ENCODE results near the gene BCR. TPM values are rescaled to one million over a fixed set of nuclear protein-coding genes. Genes with fewer than 3 reads are reported as not detected.

Gene BCR
- total and polyA plus RNA-seq, 2 of the 8 experiments (the other 6 are each of a cell fraction or from before 2014, with no cell fraction given), result 66.7 to 130 TPM

- no peak overlapping the region for H3K4me3 ChIP-seq (ENCODE audit: extremely low read depth in 1 of 4, insufficient read depth in 2 of 4, low read depth in 3 of 4, low read length in 4 of 4)
- H2BK20ac ChIP-seq (ENCODE audit: low read length), result no peak overlapping the region
- DNase-seq (ENCODE audit: low read depth in 1 of 2, low spot score in 2 of 2), result no peak
- H3K56ac ChIP-seq (replicated peaks; ENCODE audit: insufficient read length, low read depth, low read length), result no peak overlapping the region
- H2BK15ac ChIP-seq (ENCODE audit: low read length), result no peak overlapping the region
- peaks cover 0 to 10% of the 10 kb centered on the region in 2 experiments; a peak in 2 of 4 replicates for H3K79me2 ChIP-seq (ENCODE audit: control insufficient read depth in 1 of 2, insufficient read depth in 2 of 2, low read length in 2 of 2)
- H3K14ac ChIP-seq (ENCODE audit: insufficient read length), result no peak overlapping the region
- peaks cover 14 to 23% of the 10 kb centered on the region in 2 experiments for H4K20me1 ChIP-seq (replicated peaks in 1 of 2; ENCODE audit: control insufficient read depth in 1 of 2, insufficient read depth in 2 of 2, low read length in 2 of 2)
- H3K79me1 ChIP-seq (ENCODE audit: low read depth, low read length), result 0 out of 2 replicates have a peak, but pooled peaks cover 3% of the 10 kb centered on the region
- no peak overlapping the region for H3K4ac ChIP-seq (replicated peaks; ENCODE audit: insufficient read length, low read depth, low read length)
- H3K23ac ChIP-seq (ENCODE audit: insufficient read length), result no peak overlapping the region
- 0 out of 2 replicates have a peak overlapping the region, but pooled peaks have one; percentile 49 for H2BK5ac ChIP-seq (ENCODE audit: low read depth, low read length)
- POLR2A ChIA-PET (ENCODE audit: partially characterized antibody), result no interaction called here
- peaks cover 5 to 26% (median 13%) of the 10 kb centered on the region in 4 experiments for H3K4me1 ChIP-seq (replicated peaks in 1 of 4; ENCODE audit: control insufficient read depth in 3 of 4, insufficient read depth in 4 of 4, low read length in 3 of 4)
- no peak overlapping the region; the same call in 1 of the 2 replicates for H4K8ac ChIP-seq (ENCODE audit: extremely low read depth, insufficient read depth, low read length)
- H3K36me3 ChIP-seq (ENCODE audit: control insufficient read depth in 2 of 4, insufficient read depth in 4 of 4, low read length in 3 of 4), result peaks cover 12 to 27% (median 22%) of the 10 kb centered on the region in 4 experiments; a peak in 7 of 8 replicates
- no peaks in the 10 kb centered on the region for H3K9me3 ChIP-seq (ENCODE audit: insufficient read depth in 2 of 2, low read depth in 1 of 2, low read length in 1 of 2)
- H3K9ac ChIP-seq (replicated peaks in 1 of 4; ENCODE audit: extremely low read depth in 1 of 4, low read depth in 3 of 4, low read length in 3 of 4), result no peak overlapping the region
- H2AK5ac ChIP-seq (ENCODE audit: low read depth, low read length), result 0 out of 2 replicates have a peak overlapping the region, but pooled peaks have one; percentile 11
- H2BK120ac ChIP-seq (replicated peaks; ENCODE audit: low read depth, low read length), result no peak overlapping the region
- TF ChIP-seq MAX (IDR thresholded peaks at IDR 0.05) (no peak), USF2 (IDR thresholded peaks at IDR 0.05; ENCODE audit: low read length) (no peak), KDM1A (IDR thresholded peaks at IDR 0.05; ENCODE audit: borderline replicate concordance, low read length) (no peak), SP1 (IDR thresholded peaks at IDR 0.05; ENCODE audit: low read depth, low read length) (no peak), CTCF (IDR thresholded peaks at IDR 0.05; ENCODE audit: control extremely low read depth in 1 of 3, insufficient read depth in 1 of 3, low read depth in 1 of 3, low read length in 3 of 3) (no peak), SRF (IDR thresholded peaks at IDR 0.05; ENCODE audit: low read depth, low read length) (no peak)
- no peak overlapping the region for H2BK12ac ChIP-seq (ENCODE audit: low read depth, low read length)
- H3K23me2 ChIP-seq (ENCODE audit: low read depth, low read length), result no peaks in the 10 kb centered on the region
- no peaks in the 10 kb centered on the region for H3K27me3 ChIP-seq (replicated peaks in 1 of 4; ENCODE audit: control insufficient read depth in 3 of 4, extremely low read depth in 1 of 4, insufficient read depth in 3 of 4, low read length in 3 of 4)
- no peak overlapping the region for H3K27ac ChIP-seq (ENCODE audit: low read depth, low read length)
- WGBS, 2 experiments (ENCODE audit: extremely low coverage in 1 of 2, insufficient coverage in 1 of 2, insufficient read length in 1 of 2, insufficient replicate concordance in 2 of 2, low coverage in 1 of 2, low lambda C conversion rate in 2 of 2, missing lambda C conversion rate in 1 of 2), result 91% methylated on average over 20 of the region's 20 CpGs; no CpG with 5 or more reads in 1 of the 2 experiments
- no peak overlapping the region for H2AFZ ChIP-seq (ENCODE audit: low read length)
- H4K5ac ChIP-seq (ENCODE audit: insufficient read length, low read depth, low read length), result no peak overlapping the region
- H3K18ac ChIP-seq (ENCODE audit: extremely low read depth, low read length), result no peak overlapping the region
- CTCF ChIA-PET (ENCODE audit: partially characterized antibody), result interaction anchor here (1.2 to 18.6 kb wide), 6 partner anchors 9 to 107 kb away, joined by 3 to 358 read pairs (median 4); partner anchors contain the start of gene BCR
- H3K4me2 ChIP-seq (ENCODE audit: insufficient read depth in 1 of 2, low read depth in 2 of 2, low read length in 2 of 2), result no peak overlapping the region
- FAIRE-seq, result no peak
- H4K91ac ChIP-seq (replicated peaks; ENCODE audit: insufficient read length, low read length), result no peak overlapping the region
Measured at GRCh38 chr22:23263651-23264555, 83.6 kb downstream of the BCR start.

Measured in H1 (cell line).